ENCODE data around the gene SYNPO2. TPM values are rescaled to one million over a fixed set of nuclear protein-coding genes. Genes with fewer than 3 reads are reported as not detected.
"Not testable (repeated sequence)": the region's sequence is repeated elsewhere in the genome, so short reads cannot be mapped to it uniquely, and the experiment has no call there.

The SYNPO2 gene
- total RNA-seq, 1 donor from 2014 or later: 109 TPM

- H3K4me3 ChIP-seq: no peak overlapping the region
- TF ChIP-seq POLR2AphosphoS5 (IDR thresholded peaks at IDR 0.05; ENCODE audit: insufficient read depth in 1 of 2, low read depth in 1 of 2) (no peak), POLR2A (IDR thresholded peaks at IDR 0.05) (no peak), CTCF (IDR thresholded peaks at IDR 0.05) (no peak)
- H3K9me3 ChIP-seq: no peaks in the 10 kb centered on the region
- H3K27me3 ChIP-seq: no peaks in the 10 kb centered on the region
- intact Hi-C loops (cut with DNase I): no loop called here
- peaks cover 7% of the 10 kb centered on the region for H3K4me1 ChIP-seq
- no peaks in the 10 kb centered on the region for H3K36me3 ChIP-seq
- H3K27ac ChIP-seq: no peak overlapping the region
- DNase-seq (ENCODE audit: extremely low spot score in 2 of 2): no peak
Measured at GRCh38 chr4:118867311-118868067, 21.2 kb upstream of the SYNPO2 start.

- no peak overlapping the region for H3K4me3 ChIP-seq
- peak overlapping the region; percentile 30 for H3K27ac ChIP-seq
- DNase-seq (ENCODE audit: extremely low spot score in 2 of 2): no peak
- no peaks in the 10 kb centered on the region for H3K36me3 ChIP-seq
- H3K4me1 ChIP-seq: peaks cover 7% of the 10 kb centered on the region
- intact Hi-C loops (cut with DNase I): no loop called here
- no peaks in the 10 kb centered on the region for H3K9me3 ChIP-seq
- H3K27me3 ChIP-seq: no peaks in the 10 kb centered on the region
- no peak for TF ChIP-seq POLR2AphosphoS5 (IDR thresholded peaks at IDR 0.05; ENCODE audit: insufficient read depth in 1 of 2, low read depth in 1 of 2)
- TF ChIP-seq CTCF (IDR thresholded peaks at IDR 0.05): no peak
- TF ChIP-seq POLR2A (IDR thresholded peaks at IDR 0.05): no peak
Measured at GRCh38 chr4:118869808-118870342, 18.8 kb upstream of the SYNPO2 start.

GRCh38 chr4:118872181-118872580 is 16.5 kb upstream of the SYNPO2 start:
- Histone ChIP-seq H3K27me3 (no peaks in the 10 kb centered on the region), H3K36me3 (no peaks in the 10 kb centered on the region), H3K4me3 (no peak overlapping the region), H3K27ac (no peak overlapping the region), H3K4me1 (peaks cover 7% of the 10 kb centered on the region), H3K9me3 (no peaks in the 10 kb centered on the region)
- intact Hi-C loops (cut with DNase I): no loop called here
- DNase-seq (ENCODE audit: extremely low spot score in 2 of 2): no peak
- TF ChIP-seq POLR2A (IDR thresholded peaks at IDR 0.05) (no peak), POLR2AphosphoS5 (IDR thresholded peaks at IDR 0.05; ENCODE audit: insufficient read depth in 1 of 2, low read depth in 1 of 2) (no peak), CTCF (IDR thresholded peaks at IDR 0.05) (no peak)

GRCh38 chr4:118877797-118878196 is 10.9 kb upstream of the SYNPO2 start:
- Histone ChIP-seq H3K4me1 (no peaks in the 10 kb centered on the region), H3K9me3 (no peaks in the 10 kb centered on the region), H3K27me3 (no peaks in the 10 kb centered on the region), H3K27ac (no peak overlapping the region), H3K36me3 (no peaks in the 10 kb centered on the region), H3K4me3 (no peak overlapping the region)
- intact Hi-C loops (cut with DNase I): no loop called here
- TF ChIP-seq POLR2A (IDR thresholded peaks at IDR 0.05) (no peak), CTCF (IDR thresholded peaks at IDR 0.05) (no peak), POLR2AphosphoS5 (IDR thresholded peaks at IDR 0.05; ENCODE audit: insufficient read depth in 1 of 2, low read depth in 1 of 2) (no peak)
- DNase-seq (ENCODE audit: extremely low spot score in 2 of 2): no peak

GRCh38 chr4:118878507-118878906 is 10.1 kb upstream of the SYNPO2 start:
- H3K4me1 ChIP-seq; DNase-seq (ENCODE audit: extremely low spot score in 2 of 2); H3K36me3 ChIP-seq: not testable (repeated sequence)

More at GRCh38 chr4:118878507-118878906, 10.1 kb upstream of the SYNPO2 start:
- H3K27me3 ChIP-seq; H3K9me3 ChIP-seq; intact Hi-C loops (cut with DNase I); H3K4me3 ChIP-seq; H3K27ac ChIP-seq: not testable (repeated sequence)

Measured in vagina (tissue), 2 donors.